Right atrium auricular region (tissue), 2 donors: Measurements from ENCODE around the gene LCORL. TPM values are rescaled to one million over a fixed set of nuclear protein-coding genes. Genes with fewer than 3 reads are reported as not detected.

Experiments used
- DNase-seq: peaks from one replicate; pipeline ENCODE4 v3.0.0-alpha.2; 2019; ENCODE audit warnings: low spot score
- H3K27ac ChIP-seq, 2 donors: fragments of 200-600 bp; sonication (generic); 1 replicate in 1 of 2; 2 replicates in 1 of 2; pipeline ENCODE4 v1.5.1; 2016 to 2019
- H3K27me3 ChIP-seq, 2 donors: fragments of 200-600 bp; sonication (generic); one replicate each; pipeline versions ENCODE4 v1.5.1 to v1.6.0; 2017 to 2019
- H3K36me3 ChIP-seq: fragments of 200-600 bp; sonication (generic); one replicate; pipeline ENCODE4 v1.5.1; 2016
- H3K4me1 ChIP-seq, 2 donors: fragments of 200-600 bp; sonication (generic); one replicate each; pipeline versions ENCODE4 v1.5.1 to v1.6.0; 2017 to 2019
- H3K4me3 ChIP-seq, 2 donors: fragments of 200-600 bp; sonication (generic); 1 replicate in 1 of 2; 2 replicates in 1 of 2; pipeline ENCODE4 v1.5.1; 2017 to 2019; ENCODE audit warnings: mild to moderate bottlenecking in 1 of 2, moderate library complexity in 1 of 2
- H3K9me3 ChIP-seq, 2 donors: fragments of 200-600 bp; sonication (generic); one replicate each; pipeline ENCODE4 v1.5.1; 2019
- CTCF ChIP-seq, 2 donors: fragments of 200-600 bp; sonication (generic); IDR thresholded peaks; one replicate each; pipeline ENCODE4 v1.5.1; 2019; ENCODE audit warnings: antibody characterized with exemption in 2 of 2
- total RNA-seq, 2 donors: library from RNA; depleted of rRNA; stranded (reverse); fragments of >200 nt; gene quantifications; one replicate each; pipeline ENCODE4 v1.1.0, GENCODE V29; 2016

Gene LCORL
- total RNA-seq, 2 donors from 2014 or later, result 8.8 to 12.3 TPM

- no peak for TF ChIP-seq CTCF (IDR thresholded peaks at IDR 0.05)
- DNase-seq, result no peak
- H3K27me3 ChIP-seq, result no peaks in the 10 kb centered on the region
- H3K4me3 ChIP-seq, result no peak overlapping the region
- H3K4me1 ChIP-seq, result no peaks in the 10 kb centered on the region
- no peaks in the 10 kb centered on the region for H3K9me3 ChIP-seq
- no peaks in the 10 kb centered on the region for H3K36me3 ChIP-seq
- H3K27ac ChIP-seq, result no peak overlapping the region
Observed at GRCh38 chr4:17964576-17964975, 57.0 kb downstream of the LCORL start.

- no peaks in the 10 kb centered on the region for H3K4me1 ChIP-seq
- no peak for TF ChIP-seq CTCF (IDR thresholded peaks at IDR 0.05)
- no peak overlapping the region for H3K4me3 ChIP-seq
- DNase-seq, result no peak
- H3K9me3 ChIP-seq, result no peaks in the 10 kb centered on the region
- H3K27ac ChIP-seq, result no peak overlapping the region
- no peaks in the 10 kb centered on the region for H3K27me3 ChIP-seq
- no peaks in the 10 kb centered on the region for H3K36me3 ChIP-seq
Observed at GRCh38 chr4:17962171-17962570, 59.4 kb downstream of the LCORL start.

GRCh38 chr4:17961249-17961648 lies 60.3 kb downstream of the LCORL start:
- no peak for DNase-seq
- Histone ChIP-seq H3K27ac (no peak overlapping the region), H3K4me1 (no peaks in the 10 kb centered on the region), H3K27me3 (no peaks in the 10 kb centered on the region), H3K4me3 (no peak overlapping the region), H3K36me3 (no peaks in the 10 kb centered on the region), H3K9me3 (no peaks in the 10 kb centered on the region)
- TF ChIP-seq CTCF (IDR thresholded peaks at IDR 0.05), result no peak

GRCh38 chr4:17958181-17958580 lies 63.4 kb downstream of the LCORL start:
- Histone ChIP-seq H3K4me1 (no peaks in the 10 kb centered on the region), H3K4me3 (no peak overlapping the region), H3K27ac (no peak overlapping the region), H3K27me3 (no peaks in the 10 kb centered on the region), H3K36me3 (no peaks in the 10 kb centered on the region), H3K9me3 (no peaks in the 10 kb centered on the region)
- no peak for TF ChIP-seq CTCF (IDR thresholded peaks at IDR 0.05)
- no peak for DNase-seq

GRCh38 chr4:17957688-17958087 lies 63.9 kb downstream of the LCORL start:
- Histone ChIP-seq H3K27me3 (no peaks in the 10 kb centered on the region), H3K9me3 (no peaks in the 10 kb centered on the region), H3K27ac (no peak overlapping the region), H3K4me3 (no peak overlapping the region), H3K36me3 (no peaks in the 10 kb centered on the region), H3K4me1 (no peaks in the 10 kb centered on the region)
- TF ChIP-seq CTCF (IDR thresholded peaks at IDR 0.05), result no peak
- DNase-seq, result no peak

GRCh38 chr4:17956245-17956644 lies 65.3 kb downstream of the LCORL start:
- DNase-seq, result no peak
- Histone ChIP-seq H3K9me3 (no peaks in the 10 kb centered on the region), H3K4me1 (no peaks in the 10 kb centered on the region), H3K27ac (no peak overlapping the region), H3K27me3 (no peaks in the 10 kb centered on the region), H3K36me3 (no peaks in the 10 kb centered on the region), H3K4me3 (no peak overlapping the region)
- TF ChIP-seq CTCF (IDR thresholded peaks at IDR 0.05), result no peak
